ENCODE results near the gene TMC3.

DNA sequence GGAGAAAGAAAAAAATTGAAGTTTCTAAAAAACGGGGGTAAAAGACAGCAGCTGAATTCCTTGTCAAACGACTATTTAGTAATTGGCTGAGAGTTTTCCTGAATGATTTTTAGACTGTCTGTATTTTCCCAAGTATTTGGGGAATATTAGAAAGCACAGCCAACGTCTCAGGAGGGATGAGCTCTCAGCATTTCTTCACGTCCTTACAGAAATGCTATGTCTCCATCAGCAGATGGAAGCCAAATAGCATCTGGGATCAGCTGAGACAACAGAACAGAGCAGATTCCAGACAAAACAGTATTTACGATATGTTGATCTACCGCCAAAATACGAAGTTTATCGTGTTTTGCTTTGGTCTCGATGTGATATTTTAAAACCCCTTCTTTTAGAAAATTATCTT lies 5.3 kb upstream of the TMC3 start:
- no peak for TF ChIP-seq EZH2phosphoT487 (IDR thresholded peaks at IDR 0.05; ENCODE audit: insufficient read depth, low read depth)
- TF ChIP-seq EZH2 (IDR thresholded peaks at IDR 0.05; ENCODE audit: insufficient read depth, poor library complexity, severe bottlenecking) = no peak
